Ecto neural progenitor cell (in vitro differentiated cells): Measurements from ENCODE around the gene ALX4.

Source experiments
- DNase-seq: peaks from one replicate; pipeline ENCODE4 v3.0.0-alpha.2; 2018; ENCODE audit warnings: low spot score

Gene ALX4

GRCh38 chr11:44315947-44316658, 6.2 kb upstream of the ALX4 start:
- DNase-seq, result peak; percentile 65

- DNase-seq, result no peak
Observed at GRCh38 chr11:44314733-44315132, 4.8 kb upstream of the ALX4 start.

DNA sequence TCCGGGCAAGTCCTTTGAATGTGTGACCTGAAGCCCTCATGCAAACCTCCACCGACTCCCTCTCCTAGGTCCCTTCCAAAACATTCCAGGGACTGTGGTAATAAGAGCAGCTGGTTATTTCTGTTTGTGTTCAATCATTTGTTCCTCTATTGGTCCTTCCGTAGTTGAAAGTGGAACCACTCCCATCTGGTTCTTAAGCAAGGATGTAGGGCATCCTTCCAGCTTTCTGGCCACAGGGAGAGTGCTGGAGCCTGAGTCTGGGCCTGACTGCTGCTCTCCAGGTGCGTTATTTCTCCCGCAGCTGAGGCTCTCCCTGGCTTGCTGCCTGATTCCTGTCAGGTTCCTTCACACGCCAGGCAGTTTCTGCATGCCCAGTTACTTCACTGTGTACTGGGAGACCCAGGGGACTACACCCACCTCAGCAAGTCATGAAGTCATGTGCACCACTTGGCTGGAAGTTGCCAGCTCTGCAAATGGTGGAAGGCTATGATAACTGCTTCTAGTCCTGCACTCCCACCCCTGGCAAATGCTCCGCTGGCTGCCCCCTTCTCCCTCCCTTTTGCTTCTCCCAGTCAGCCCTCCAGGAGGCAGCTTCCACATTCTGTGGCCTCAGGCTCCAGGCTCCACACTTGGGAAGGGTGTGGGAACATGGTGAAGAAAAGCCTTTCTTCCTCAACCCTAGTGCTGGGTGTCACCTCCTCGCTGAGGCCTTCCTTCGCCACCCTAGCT, 4.0 kb upstream of the ALX4 start:
- no peak for DNase-seq

DNA sequence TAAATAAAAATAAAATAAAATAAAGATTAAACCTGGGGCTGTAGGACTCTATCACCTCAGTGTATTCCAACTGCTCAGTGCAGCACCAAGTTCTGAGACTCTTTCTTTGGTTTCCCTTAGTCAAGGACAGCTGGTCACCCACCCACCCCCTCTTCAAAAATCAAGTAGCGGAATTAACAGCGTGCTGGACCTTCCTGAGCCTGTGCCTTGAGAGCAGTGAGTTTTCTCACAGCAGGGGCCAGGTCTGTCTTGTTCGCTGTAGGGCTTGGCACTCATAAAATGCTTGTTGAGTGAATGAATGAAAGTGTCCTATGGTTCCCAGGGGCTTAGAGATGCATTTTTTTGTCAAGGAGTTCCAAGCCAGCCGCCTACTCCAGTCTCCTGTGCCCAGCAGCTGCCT, 2.9 kb upstream of the ALX4 start:
- DNase-seq, result no peak

DNA sequence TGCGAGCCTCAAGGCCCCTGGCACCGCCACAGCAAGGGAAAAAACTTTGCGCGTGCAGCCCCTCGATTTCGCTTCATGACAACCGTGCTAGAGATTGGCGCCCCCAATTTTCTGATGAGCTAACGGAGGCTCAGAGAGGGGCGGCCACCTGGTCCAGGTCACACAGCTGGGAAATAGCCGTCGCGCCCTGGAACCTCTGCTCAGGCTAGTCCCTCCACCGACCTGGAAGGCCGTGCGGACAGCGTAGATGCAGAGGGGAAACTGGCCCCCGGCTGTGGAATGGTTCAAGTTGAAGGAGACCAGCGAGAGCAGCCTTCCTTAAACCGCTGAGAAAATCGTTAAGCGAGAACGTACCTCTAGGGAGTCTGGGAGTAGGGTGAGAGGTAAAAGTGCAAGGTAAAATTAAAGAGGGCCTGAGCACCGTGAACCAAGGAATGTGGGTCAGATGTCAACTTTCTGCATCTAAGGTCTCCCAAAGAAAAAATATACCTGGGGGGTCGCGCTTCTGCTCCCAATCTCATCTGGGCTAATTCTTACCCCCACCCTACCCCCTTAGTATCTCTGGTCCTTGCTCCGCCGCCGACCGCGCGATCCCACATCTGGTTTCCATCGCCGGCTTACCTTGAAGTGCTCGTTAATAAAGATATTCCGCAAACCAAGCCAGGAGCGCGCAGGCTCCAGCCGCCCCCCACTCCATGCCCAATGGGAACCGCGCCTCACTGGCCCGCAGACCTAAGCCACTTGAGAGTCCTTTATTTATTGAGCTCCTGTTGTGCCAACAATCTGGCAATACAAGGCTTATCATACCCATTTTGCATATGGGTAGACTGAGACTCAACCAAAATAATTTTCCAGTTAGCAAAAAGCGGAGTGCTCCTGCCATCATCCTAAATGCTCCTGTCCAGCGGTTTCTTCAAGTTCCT, 1.7 kb upstream of the ALX4 start:
- DNase-seq, result no peak

GRCh38 chr11:44310463-44311272, 729 bp upstream of the ALX4 start:
- DNase-seq, result no peak

DNA sequence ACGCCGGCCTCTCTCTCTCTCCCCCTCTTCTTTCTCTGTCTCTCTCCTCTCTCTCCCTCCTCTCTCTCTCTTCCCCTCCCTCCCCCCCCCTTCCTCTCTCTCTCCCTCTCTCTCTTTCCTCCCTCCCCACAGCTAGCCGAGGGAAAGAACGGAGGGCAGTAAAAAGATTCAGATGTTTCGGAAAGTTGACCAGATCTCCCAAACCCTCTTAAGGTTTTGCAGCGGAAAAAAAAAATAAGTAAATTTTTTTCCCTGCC, 195 bp upstream of the ALX4 start:
- no peak for DNase-seq

GRCh38 chr11:44308923-44309477, 939 bp downstream of the ALX4 start:
- DNase-seq, result no peak

- no peak for DNase-seq
Observed at GRCh38 chr11:44308256-44308922, 1.6 kb downstream of the ALX4 start.

GRCh38 chr11:44307340-44308099, 2.4 kb downstream of the ALX4 start:
- DNase-seq, result no peak

DNA sequence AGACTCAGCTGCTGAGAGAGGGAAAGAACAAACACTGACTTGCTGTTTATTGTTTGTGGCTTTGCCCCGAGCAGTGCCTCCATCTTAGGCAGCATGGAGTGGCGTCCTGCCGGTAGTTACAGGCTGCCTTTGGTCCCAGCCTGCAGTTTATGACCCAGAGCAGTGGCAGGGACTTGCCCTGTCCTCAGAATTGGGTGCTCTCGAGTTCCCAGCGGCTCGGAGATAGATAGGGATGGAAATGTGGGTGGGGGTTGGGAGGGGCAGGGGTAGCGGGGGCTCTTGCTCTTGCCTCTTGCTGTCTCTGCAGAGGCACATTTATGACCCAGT, 3.1 kb downstream of the ALX4 start:
- DNase-seq, result no peak

- no peak for DNase-seq
Observed at GRCh38 chr11:44306052-44306917, 3.7 kb downstream of the ALX4 start.

DNA sequence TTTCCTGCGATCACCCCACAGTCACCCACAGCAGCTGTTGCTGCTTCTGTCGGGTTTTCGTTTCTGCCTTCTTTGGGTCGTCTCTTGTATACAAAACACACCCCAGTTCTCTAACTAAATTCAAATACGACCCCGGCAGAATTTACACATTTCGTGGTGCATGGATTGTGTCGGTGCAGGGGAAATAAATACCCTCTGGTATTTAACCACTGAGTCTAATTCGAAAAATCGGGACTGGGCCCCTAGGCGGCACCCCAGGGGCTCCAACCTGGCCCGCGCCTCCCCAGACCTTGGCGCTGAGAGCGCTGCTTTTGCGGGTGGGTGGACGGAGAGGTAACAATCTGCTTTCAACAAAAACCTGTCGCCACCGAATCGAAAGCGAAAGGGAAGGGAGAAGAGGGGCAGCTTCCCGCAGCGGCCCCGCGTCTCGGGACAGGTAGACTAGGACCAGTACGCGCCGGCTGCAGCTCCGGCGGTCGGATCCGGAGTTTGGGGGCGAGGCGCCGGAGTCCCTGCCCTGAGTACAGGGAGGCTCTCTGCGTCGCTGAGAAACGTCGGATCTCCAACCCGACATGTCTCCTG, 4.4 kb downstream of the ALX4 start:
- DNase-seq, result peak; percentile 64

DNA sequence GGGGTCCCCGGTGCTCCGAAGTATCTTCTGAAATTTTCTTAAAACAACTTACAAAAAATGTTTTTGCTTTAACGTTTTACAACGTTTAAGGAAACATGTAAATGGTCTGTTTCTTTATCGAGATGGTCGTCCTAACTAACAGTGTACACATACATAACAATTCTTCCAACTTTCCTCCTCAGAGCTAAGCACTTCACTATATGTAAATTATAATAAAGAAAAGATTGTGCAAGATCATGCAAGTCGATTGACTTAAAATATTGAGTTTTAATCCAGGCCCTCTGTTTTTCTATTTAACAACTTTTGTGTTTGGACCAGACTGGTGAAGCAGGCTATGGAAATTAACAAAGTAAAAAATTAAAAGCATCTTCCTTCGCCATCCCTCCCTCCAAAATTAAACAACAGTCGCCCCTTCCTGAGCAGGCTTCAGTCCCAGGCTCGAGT, 4.9 kb downstream of the ALX4 start:
- DNase-seq, result no peak

- peak; percentile 78 for DNase-seq
Observed at GRCh38 chr11:44304091-44305025, 5.6 kb downstream of the ALX4 start.

DNA sequence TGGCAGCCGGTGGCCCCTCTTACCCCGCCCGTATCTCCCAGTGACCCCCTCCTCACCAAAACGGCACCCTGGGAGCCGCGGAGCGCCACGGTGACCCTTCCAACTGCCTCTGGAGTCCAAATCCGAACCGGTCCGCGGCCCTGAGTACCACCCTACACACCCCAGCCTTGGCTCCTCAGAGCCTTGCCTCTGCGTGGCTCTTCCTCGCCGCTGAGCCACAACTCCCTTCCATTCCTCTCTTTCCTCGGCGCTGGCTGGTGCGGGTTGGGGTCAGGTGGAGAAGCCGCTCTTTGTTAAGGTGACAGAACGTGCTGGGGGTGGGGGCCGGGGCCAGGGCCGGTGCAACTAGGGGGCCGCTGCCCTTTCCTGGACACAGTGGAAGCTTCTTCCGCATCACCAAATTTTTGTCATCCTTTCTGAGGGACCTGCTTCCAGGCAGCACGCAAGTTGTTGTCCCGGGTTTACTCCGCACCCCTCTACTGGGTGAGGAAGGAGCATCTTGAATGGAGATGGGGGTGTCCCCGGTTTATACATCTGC, 6.5 kb downstream of the ALX4 start:
- DNase-seq, result no peak

- DNase-seq, result no peak
Observed at GRCh38 chr11:44301564-44302271, 8.2 kb downstream of the ALX4 start.
